H1 (cell line): ENCODE measurements around the gene UBE2M. TPM values are rescaled to one million over a fixed set of nuclear protein-coding genes. Genes with fewer than 3 reads are reported as not detected.
"Not testable (repeated sequence)": the region's sequence is repeated elsewhere in the genome, so short reads cannot be mapped to it uniquely, and the experiment has no call there.

ENCODE experiments used
- CTCF ChIA-PET: fragments of 300-600 bp; sonication (Branson Sonifier 250); formaldehyde crosslinking; loops from one replicate; lab custom pipeline; 2021; ENCODE audit not compliant: partially characterized antibody; lab: Charles Lee
- POLR2A ChIA-PET: fragments of 300-600 bp; sonication (Branson Sonifier 250); formaldehyde crosslinking; loops from one replicate; lab custom pipeline; 2021; ENCODE audit warnings: inconsistent platforms; ENCODE audit not compliant: partially characterized antibody; lab: Charles Lee
- DNase-seq, 2 experiments: peaks; one replicate each; pipeline versions ENCODE4 v3.0.0 to v3.0.0-alpha.2; 2010 to 2022; ENCODE audit warnings: low spot score in 2 of 2, low read depth in 1 of 2, mixed read lengths in 1 of 2
- FAIRE-seq: peaks from 2 replicates; lab custom pipeline; 2011; peaks lifted over from hg19 to GRCh38; lab: Jason Lieb, UNC
- H2AFZ ChIP-seq: 2 replicates; pipeline ENCODE4 v1.8.1; 2012; ENCODE audit warnings: low read length, inconsistent platforms
- H2AK5ac ChIP-seq: 2 replicates; pipeline ENCODE4 v1.6.1; 2013; ENCODE audit warnings: low read depth, low read length
- H2BK120ac ChIP-seq: replicated peaks from 2 replicates; pipeline ENCODE3; 2013; ENCODE audit warnings: low read depth, low read length, inconsistent platforms
- H2BK12ac ChIP-seq: 2 replicates; pipeline ENCODE4 v1.6.1; 2013; ENCODE audit warnings: low read depth, low read length
- H2BK15ac ChIP-seq: 2 replicates; pipeline ENCODE4 v1.6.1; 2013; ENCODE audit warnings: low read length
- H2BK20ac ChIP-seq: 2 replicates; pipeline ENCODE4 v1.6.1; 2013; ENCODE audit warnings: low read length
- H2BK5ac ChIP-seq: 2 replicates; pipeline ENCODE4 v1.6.1; 2013; ENCODE audit warnings: low read depth, low read length
- H3K14ac ChIP-seq: 2 replicates; pipeline ENCODE4 v1.6.1; 2013; ENCODE audit warnings: inconsistent platforms; ENCODE audit not compliant: insufficient read length
- H3K18ac ChIP-seq: 2 replicates; pipeline ENCODE4 v1.6.1; 2013; ENCODE audit warnings: low read length; ENCODE audit errors: extremely low read depth
- H3K23ac ChIP-seq: 2 replicates; pipeline ENCODE4 v1.6.1; 2013; ENCODE audit warnings: inconsistent platforms; ENCODE audit not compliant: insufficient read length
- H3K23me2 ChIP-seq: 2 replicates; pipeline ENCODE4 v1.6.1; 2013; ENCODE audit warnings: low read depth, low read length
- H3K27ac ChIP-seq: 2 replicates; pipeline ENCODE4 v1.6.1; 2011; ENCODE audit warnings: low read depth, low read length, inconsistent platforms
- H3K27me3 ChIP-seq, 4 experiments: replicated peaks in 1 of 4; 1 replicate in 1 of 4; 2 replicates in 3 of 4; pipeline versions ENCODE4 v1.6.1 to v1.8.1; 2011 to 2013; ENCODE audit warnings: low read length in 3 of 4, mild to moderate bottlenecking in 3 of 4, inconsistent platforms in 2 of 4, mixed read lengths in 2 of 4, moderate library complexity in 1 of 4; ENCODE audit not compliant: control insufficient read depth in 3 of 4, insufficient read depth in 3 of 4; ENCODE audit errors: extremely low read depth in 1 of 4
- H3K36me3 ChIP-seq, 4 experiments: 2 replicates each; pipeline versions ENCODE4 v1.6.1 to v1.8.1; 2011 to 2013; ENCODE audit warnings: mild to moderate bottlenecking in 4 of 4, low read length in 3 of 4, moderate library complexity in 2 of 4, control low read depth in 1 of 4, inconsistent platforms in 1 of 4; ENCODE audit not compliant: insufficient read depth in 4 of 4, control insufficient read depth in 2 of 4
- H3K4ac ChIP-seq: replicated peaks from 2 replicates; pipeline ENCODE3; 2013; ENCODE audit warnings: low read length, low read depth, mixed read lengths, inconsistent platforms; ENCODE audit not compliant: insufficient read length
- H3K4me1 ChIP-seq, 4 experiments: replicated peaks in 1 of 4; 1 replicate in 1 of 4; 2 replicates in 3 of 4; pipeline versions ENCODE4 v1.6.1 to v1.8.1; 2011 to 2013; ENCODE audit warnings: low read length in 3 of 4, inconsistent platforms in 2 of 4, mixed read lengths in 1 of 4; ENCODE audit not compliant: insufficient read depth in 4 of 4, control insufficient read depth in 3 of 4
- H3K4me2 ChIP-seq, 2 experiments: 2 replicates each; pipeline versions ENCODE4 v1.6.1 to v1.8.1; 2011 to 2013; ENCODE audit warnings: low read depth in 2 of 2, low read length in 2 of 2, control low read depth in 1 of 2, inconsistent platforms in 1 of 2, mild to moderate bottlenecking in 1 of 2; ENCODE audit not compliant: insufficient read depth in 1 of 2
- H3K4me3 ChIP-seq, 4 experiments: fragments of 200-600, 300-600 bp in 1 of 4; sonication (generic), shearing (Covaris generic), sonication (Bioruptor Twin) in 1 of 4; 2 replicates each; pipeline versions ENCODE4 v1.5.1 to v1.8.1; 2011 to 2016; ENCODE audit warnings: low read length in 4 of 4, low read depth in 3 of 4, control low read depth in 2 of 4, inconsistent platforms in 2 of 4, mild to moderate bottlenecking in 2 of 4, mixed read lengths in 1 of 4, moderate library complexity in 1 of 4; ENCODE audit not compliant: insufficient read depth in 2 of 4; ENCODE audit errors: extremely low read depth in 1 of 4
- H3K56ac ChIP-seq: replicated peaks from 2 replicates; pipeline ENCODE3; 2013; ENCODE audit warnings: low read depth, mild to moderate bottlenecking, mixed read lengths, low read length, inconsistent platforms; ENCODE audit not compliant: insufficient read length
- H3K79me1 ChIP-seq: 2 replicates; pipeline ENCODE4 v1.6.1; 2013; ENCODE audit warnings: low read depth, low read length, control low read depth
- H3K79me2 ChIP-seq, 2 experiments: 2 replicates each; pipeline versions ENCODE4 v1.6.1 to v1.8.1; 2012 to 2013; ENCODE audit warnings: low read length in 2 of 2, mild to moderate bottlenecking in 2 of 2, inconsistent platforms in 1 of 2; ENCODE audit not compliant: insufficient read depth in 2 of 2, control insufficient read depth in 1 of 2
- H3K9ac ChIP-seq, 4 experiments: replicated peaks in 1 of 4; 1 replicate in 1 of 4; 2 replicates in 3 of 4; pipeline versions ENCODE4 v1.6.1 to v1.8.1; 2011 to 2013; ENCODE audit warnings: low read depth in 3 of 4, low read length in 3 of 4, control low read depth in 2 of 4, mild to moderate bottlenecking in 2 of 4, moderate library complexity in 2 of 4, inconsistent platforms in 1 of 4; ENCODE audit errors: extremely low read depth in 1 of 4
- H3K9me3 ChIP-seq, 2 experiments: 2 replicates each; pipeline versions ENCODE4 v1.6.1 to v1.8.1; 2012 to 2013; ENCODE audit warnings: mild to moderate bottlenecking in 2 of 2, moderate library complexity in 2 of 2, control low read depth in 1 of 2, inconsistent platforms in 1 of 2, low read depth in 1 of 2, low read length in 1 of 2, mixed read lengths in 1 of 2; ENCODE audit not compliant: insufficient read depth in 2 of 2
- H4K20me1 ChIP-seq, 2 experiments: replicated peaks in 1 of 2; 2 replicates each; pipeline versions ENCODE3 to v1.8.1; 2011 to 2013; ENCODE audit warnings: inconsistent platforms in 2 of 2, low read length in 2 of 2, mild to moderate bottlenecking in 1 of 2; ENCODE audit not compliant: insufficient read depth in 2 of 2, control insufficient read depth in 1 of 2
- H4K5ac ChIP-seq: 2 replicates; pipeline ENCODE4 v1.6.1; 2013; ENCODE audit warnings: low read length, low read depth, mixed read lengths, inconsistent platforms; ENCODE audit not compliant: insufficient read length
- H4K8ac ChIP-seq: 2 replicates; pipeline ENCODE4 v1.8.0; 2013; ENCODE audit warnings: mild to moderate bottlenecking, moderate library complexity, low read length, inconsistent platforms; ENCODE audit not compliant: insufficient read depth; ENCODE audit errors: extremely low read depth
- H4K91ac ChIP-seq: replicated peaks from 2 replicates; pipeline ENCODE3; 2013; ENCODE audit warnings: low read length, mixed read lengths, inconsistent platforms; ENCODE audit not compliant: insufficient read length
- EP300 ChIP-seq, 2 experiments: IDR thresholded peaks; 1 replicate in 1 of 2; 2 replicates in 1 of 2; pipeline ENCODE4 v1.6.1; 2011 to 2012; ENCODE audit warnings: low read depth in 2 of 2, low read length in 2 of 2, mild to moderate bottlenecking in 2 of 2, borderline replicate concordance in 1 of 2, inconsistent platforms in 1 of 2, moderate library complexity in 1 of 2
- WGBS, 2 experiments: shearing (Covaris generic) in 1 of 2; methylation state at CpG; one replicate each; pipeline versions ENCODE4 v1.1.6 to v1.1.7; 2013 to 2015; ENCODE audit warnings: low lambda C conversion rate in 2 of 2, mixed read lengths in 2 of 2, inconsistent platforms in 1 of 2, low coverage in 1 of 2, missing lambda C conversion rate in 1 of 2; ENCODE audit not compliant: insufficient replicate concordance in 2 of 2, insufficient coverage in 1 of 2, insufficient read length in 1 of 2; ENCODE audit errors: extremely low coverage in 1 of 2, missing lambda C conversion rate in 1 of 2; 5-methylcytosine and 5-hydroxymethylcytosine counted together
- microRNA-seq, 2 experiments: library from miRNA; unstranded; fragments of <30 nt; microRNA quantifications; one replicate each; pipeline versions ENCODE4 to v1.2.0, GENCODE V29; 2016 to 2020; ENCODE audit warnings: borderline microRNAs expressed in 2 of 2, borderline number of aligned reads in 2 of 2, borderline replicate concordance in 1 of 2
- polyA plus RNA-seq, 7 experiments: library from polyadenylated mRNA; depleted of rRNA in 3 of 7; stranded (reverse) in 5 of 7; unstranded in 2 of 7; fragments of >200 nt in 5 of 7; fragments of 200-250 nt in 2 of 7; gene quantifications; 1 replicate in 5 of 7; 2 replicates in 1 of 7; 4 replicates in 1 of 7; pipeline versions ENCODE4 v1.2.1 to v1.2.3, GENCODE V29; 2011 to 2013; ENCODE audit warnings: missing spikeins in 2 of 7, mixed read lengths in 2 of 7
- small RNA-seq: library from polyadenylated mRNA; stranded (forward); fragments of <200 nt; extraction: miRNeasy Mini kit (QIAGEN cat#:217004); gene quantifications from one replicate; pipeline ENCODE3, GENCODE V24; 2013; ENCODE audit not compliant: insufficient read depth
- total RNA-seq: library from RNA; stranded (reverse); fragmentation: NEBNext Ultra II Directional; extraction: Animal tissue kit (Norgen Biotek cat#: 25700); gene quantifications from 2 replicates; pipeline ENCODE4 v1.2.1, GENCODE V29; 2021

The UBE2M gene
- total and polyA plus RNA-seq, 2 of the 8 experiments (the other 6 are each of a cell fraction or from before 2014, with no cell fraction given): 93.8 to 114 TPM

GRCh38 chr19:58507602-58508223 is 50.7 kb downstream of the UBE2M start:
- not testable (repeated sequence) for H3K14ac ChIP-seq, H3K9me3 ChIP-seq, H3K79me1 ChIP-seq, H4K91ac ChIP-seq, H3K23ac ChIP-seq, DNase-seq, H4K20me1 ChIP-seq, H3K27ac ChIP-seq, H2BK20ac ChIP-seq, H3K56ac ChIP-seq, H2BK12ac ChIP-seq, H4K8ac ChIP-seq, H3K79me2 ChIP-seq, H3K4me2 ChIP-seq, H2BK120ac ChIP-seq, H3K4ac ChIP-seq, H3K18ac ChIP-seq, H4K5ac ChIP-seq, H2AK5ac ChIP-seq, H2BK5ac ChIP-seq, H3K23me2 ChIP-seq, H3K9ac ChIP-seq, H3K36me3 ChIP-seq, H3K4me3 ChIP-seq, FAIRE-seq, H2BK15ac ChIP-seq, H3K27me3 ChIP-seq, H2AFZ ChIP-seq, H3K4me1 ChIP-seq
- 66% methylated on average over 8 of the region's 8 CpGs; no CpG with 5 or more reads in 1 of the 2 experiments for WGBS, 2 experiments
- POLR2A ChIA-PET: interaction anchor here (0.6 to 1.8 kb wide), 4 partner anchors 10 to 310 kb away, joined by 3 to 6 read pairs (median 4); partner anchors contain the start of gene ZBTB45
- peak in 1 of 2 experiments; percentile 13; a peak in 1 of 3 replicates for TF ChIP-seq EP300 (IDR thresholded peaks at IDR 0.05; ENCODE audit: borderline replicate concordance in 1 of 2, low read depth in 2 of 2, low read length in 2 of 2)
- CTCF ChIA-PET: interaction anchor here (2.2 kb wide), 1 partner anchor 12 kb away, joined by 6 read pairs; the partner anchor contains the start of gene ZBTB45

Small RNA genes within 50 kb of the gene (microRNA-seq; reads per million reads assigned to microRNA genes)
- gene MIR6807: 0.41 to 1.4 reads per million in 2 experiments

Small RNA genes within 50 kb of the gene (small RNA-seq; reads per million reads assigned to genes)
- 3.6 reads per million, percentile 47 among the genes with 10 or more reads in this experiment for gene MIR6807
- gene RN7SL525P: not detected

Other genes starting within 250 kb of the UBE2M start
- 3.1 and 3.2 TPM in 2 replicates for gene ZSCAN22, start 231.6 kb downstream of the UBE2M start, total RNA-seq
- 2.6 and 3.3 TPM in 2 replicates for gene ZSCAN22, start 231.6 kb downstream of the UBE2M start, polyA plus RNA-seq (2011; rRNA removed)
- 19.9 and 20.8 TPM in 2 replicates for gene A1BG, start 205.1 kb downstream of the UBE2M start, total RNA-seq
- gene A1BG, start 205.1 kb downstream of the UBE2M start, polyA plus RNA-seq (2011; rRNA removed): 69.6 and 108 TPM in 2 replicates
- gene ZNF497, start 195.9 kb downstream of the UBE2M start, total RNA-seq: 0.93 and 1.0 TPM in 2 replicates
- 1.4 and 2.0 TPM in 2 replicates for gene ZNF497, start 195.9 kb downstream of the UBE2M start, polyA plus RNA-seq (2011; rRNA removed)
- 1.9 and 2.7 TPM in 2 replicates for gene ZNF837, start 177.6 kb downstream of the UBE2M start, total RNA-seq
- 3.3 and 6.6 TPM in 2 replicates for gene ZNF837, start 177.6 kb downstream of the UBE2M start, polyA plus RNA-seq (2011; rRNA removed)
- 1,554 and 1,557 TPM in 2 replicates for gene RPS5, start 171.3 kb downstream of the UBE2M start, total RNA-seq
- gene RPS5, start 171.3 kb downstream of the UBE2M start, polyA plus RNA-seq (2011; rRNA removed): 5,731 and 5,910 TPM in 2 replicates
- gene RNF225, start 163.0 kb downstream of the UBE2M start, total RNA-seq: 1.0 and 1.2 TPM in 2 replicates
- gene RNF225, start 163.0 kb downstream of the UBE2M start, polyA plus RNA-seq (2011; rRNA removed): 0.17 TPM in 2 replicates
- 4.5 and 5.2 TPM in 2 replicates for gene ZNF584, start 150.0 kb downstream of the UBE2M start, total RNA-seq
- gene ZNF584, start 150.0 kb downstream of the UBE2M start, polyA plus RNA-seq (2011; rRNA removed): 2.5 and 2.7 TPM in 2 replicates
- gene ZNF132, start 118.5 kb downstream of the UBE2M start, total RNA-seq: 1.5 and 1.9 TPM in 2 replicates
- 0.86 and 0.89 TPM in 2 replicates for gene ZNF132, start 118.5 kb downstream of the UBE2M start, polyA plus RNA-seq (2011; rRNA removed)
- gene ZNF324B, start 107.0 kb downstream of the UBE2M start, total RNA-seq: 5.3 and 6.0 TPM in 2 replicates
- 2.9 and 3.5 TPM in 2 replicates for gene ZNF324B, start 107.0 kb downstream of the UBE2M start, polyA plus RNA-seq (2011; rRNA removed)
- gene ZNF324, start 91.5 kb downstream of the UBE2M start, total RNA-seq: 5.8 and 6.4 TPM in 2 replicates
- gene ZNF324, start 91.5 kb downstream of the UBE2M start, polyA plus RNA-seq (2011; rRNA removed): 5.1 and 6.7 TPM in 2 replicates
- gene ZNF446, start 82.3 kb downstream of the UBE2M start, total RNA-seq: 4.1 and 4.3 TPM in 2 replicates
- gene ZNF446, start 82.3 kb downstream of the UBE2M start, polyA plus RNA-seq (2011; rRNA removed): 5.5 and 8.2 TPM in 2 replicates
- 20.7 and 25.1 TPM in 2 replicates for gene SLC27A5, start 46.6 kb downstream of the UBE2M start, total RNA-seq
- gene SLC27A5, start 46.6 kb downstream of the UBE2M start, polyA plus RNA-seq (2011; rRNA removed): 80.5 and 95.9 TPM in 2 replicates
- gene ZBTB45, start 38.8 kb downstream of the UBE2M start, total RNA-seq: 16.9 and 17.3 TPM in 2 replicates
- gene ZBTB45, start 38.8 kb downstream of the UBE2M start, polyA plus RNA-seq (2011; rRNA removed): 17.2 and 31.4 TPM in 2 replicates
- 1,398 and 1,433 TPM in 2 replicates for gene TRIM28, start 14.5 kb downstream of the UBE2M start, total RNA-seq
- gene TRIM28, start 14.5 kb downstream of the UBE2M start, polyA plus RNA-seq (2011; rRNA removed): 1,442 and 2,243 TPM in 2 replicates
- gene CHMP2A, start 3.5 kb downstream of the UBE2M start, total RNA-seq: 70.0 and 75.8 TPM in 2 replicates
- 115 and 132 TPM in 2 replicates for gene CHMP2A, start 3.5 kb downstream of the UBE2M start, polyA plus RNA-seq (2011; rRNA removed)
- gene MZF1, start 14.7 kb upstream of the UBE2M start, total RNA-seq: 15.2 and 15.5 TPM in 2 replicates
- 25.0 and 38.0 TPM in 2 replicates for gene MZF1, start 14.7 kb upstream of the UBE2M start, polyA plus RNA-seq (2011; rRNA removed)